HG02759 (cell line): ENCODE data around the gene H2BK1.

Source experiments
- ATAC-seq: cut with Tn5 transposase; IDR thresholded peaks from one replicate; pipeline ENCODE4 v1.9.1; 2021; ENCODE audit warnings: mild to moderate bottlenecking, moderate library complexity; ENCODE audit not compliant: unreplicated experiment

Gene H2BK1

GRCh38 chr7:151179946-151180345 lies 30.3 kb downstream of the H2BK1 start:
- ATAC-seq = no peak

GRCh38 chr7:151179287-151179860 lies 30.9 kb downstream of the H2BK1 start:
- no peak for ATAC-seq

- ATAC-seq = no peak
Measured at GRCh38 chr7:151178831-151179230, 31.5 kb downstream of the H2BK1 start.

GRCh38 chr7:151178236-151178635 lies 32.1 kb downstream of the H2BK1 start:
- no peak for ATAC-seq

GRCh38 chr7:151177310-151177709 lies 33.0 kb downstream of the H2BK1 start:
- no peak for ATAC-seq

GRCh38 chr7:151176401-151176800 lies 33.9 kb downstream of the H2BK1 start:
- no peak for ATAC-seq

- no peak for ATAC-seq
Measured at GRCh38 chr7:151175793-151176311, 34.4 kb downstream of the H2BK1 start.

GRCh38 chr7:151175047-151175792 lies 35.1 kb downstream of the H2BK1 start:
- no peak for ATAC-seq

- ATAC-seq = no peak
Measured at GRCh38 chr7:151174246-151175046, 35.8 kb downstream of the H2BK1 start.

- no peak for ATAC-seq
Measured at GRCh38 chr7:151173386-151174245, 36.7 kb downstream of the H2BK1 start.

GRCh38 chr7:151172273-151173141 lies 37.8 kb downstream of the H2BK1 start:
- ATAC-seq = peak; percentile 71

- ATAC-seq = no peak
Measured at GRCh38 chr7:151168787-151169162, 41.5 kb downstream of the H2BK1 start.

GRCh38 chr7:151168003-151168786 lies 42.1 kb downstream of the H2BK1 start:
- ATAC-seq = peak; percentile 69

GRCh38 chr7:151167197-151167961 lies 42.9 kb downstream of the H2BK1 start, which contains the start of gene GBX1:
TSS of gene GBX1 (minus strand) at chr7:151167694. CDS start at chr7:151167548, 146 bp downstream.
- ATAC-seq = peak; percentile 11

GRCh38 chr7:151166629-151167196 lies 43.6 kb downstream of the H2BK1 start:
- ATAC-seq = no peak

- ATAC-seq = no peak
Measured at GRCh38 chr7:151161757-151162156, 48.5 kb downstream of the H2BK1 start.
